A673 (cell line): ENCODE data around the gene TXNDC12.

Experiments used
- EZH2 ChIP-seq: fragments of 200-600 bp; sonication (generic); IDR thresholded peaks from 2 replicates; pipeline ENCODE4 v1.6.1; 2017; ENCODE audit warnings: borderline replicate concordance, low read depth, mild to moderate bottlenecking, mixed read lengths, antibody characterized with exemption, low read length; ENCODE audit not compliant: poor library complexity, severe bottlenecking
- TF ChIP-seq, protein P1 (sequence below): fragments of 300-800, 200-600 bp; sonication (generic); conservative IDR thresholded peaks from 2 replicates; pipeline ENCODE4 v1.5.1; 2017; ENCODE audit warnings: low read depth, mild to moderate bottlenecking, antibody characterized with exemption, low read length, moderate library complexity, mixed read lengths

DNA sequence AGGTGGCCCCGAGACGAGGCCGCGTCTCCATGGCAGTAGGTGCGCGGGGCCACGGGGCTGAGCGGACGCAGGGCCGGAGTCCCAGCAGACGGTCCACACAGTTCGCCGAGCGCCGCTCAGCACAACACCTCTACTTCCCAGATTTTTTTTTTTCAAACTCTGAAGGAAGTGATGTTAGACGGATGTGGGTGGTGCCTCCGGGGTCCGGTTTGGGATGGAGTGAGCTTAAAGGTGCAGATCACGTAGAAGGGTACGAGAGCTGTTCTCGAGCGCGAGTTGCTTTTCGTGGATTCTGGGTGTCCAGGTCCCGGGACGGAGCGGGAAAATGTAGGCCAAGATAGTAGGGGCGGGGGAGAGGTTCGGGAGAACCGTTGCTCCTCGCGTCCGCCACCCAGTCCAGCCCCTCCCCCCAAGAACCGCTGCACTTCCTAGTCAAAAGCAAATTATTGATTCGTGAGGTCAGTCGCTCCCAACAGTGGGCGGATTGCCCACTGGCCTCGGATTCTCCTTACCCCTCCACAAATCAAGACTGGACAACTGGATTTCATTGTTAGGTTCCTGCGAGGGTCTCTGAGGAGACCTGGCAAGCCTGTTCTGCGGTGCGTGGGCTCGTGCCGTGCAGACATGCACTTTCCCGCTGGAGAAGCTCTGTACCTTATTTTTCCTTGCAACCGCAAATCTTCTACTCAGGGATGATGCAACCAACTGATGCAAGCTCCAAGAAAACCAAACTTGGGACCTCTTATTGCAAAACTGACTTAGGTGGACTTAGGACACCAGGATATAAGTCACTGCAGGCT lies at the start of gene TXNDC12:
- TF ChIP-seq, protein P1, sequence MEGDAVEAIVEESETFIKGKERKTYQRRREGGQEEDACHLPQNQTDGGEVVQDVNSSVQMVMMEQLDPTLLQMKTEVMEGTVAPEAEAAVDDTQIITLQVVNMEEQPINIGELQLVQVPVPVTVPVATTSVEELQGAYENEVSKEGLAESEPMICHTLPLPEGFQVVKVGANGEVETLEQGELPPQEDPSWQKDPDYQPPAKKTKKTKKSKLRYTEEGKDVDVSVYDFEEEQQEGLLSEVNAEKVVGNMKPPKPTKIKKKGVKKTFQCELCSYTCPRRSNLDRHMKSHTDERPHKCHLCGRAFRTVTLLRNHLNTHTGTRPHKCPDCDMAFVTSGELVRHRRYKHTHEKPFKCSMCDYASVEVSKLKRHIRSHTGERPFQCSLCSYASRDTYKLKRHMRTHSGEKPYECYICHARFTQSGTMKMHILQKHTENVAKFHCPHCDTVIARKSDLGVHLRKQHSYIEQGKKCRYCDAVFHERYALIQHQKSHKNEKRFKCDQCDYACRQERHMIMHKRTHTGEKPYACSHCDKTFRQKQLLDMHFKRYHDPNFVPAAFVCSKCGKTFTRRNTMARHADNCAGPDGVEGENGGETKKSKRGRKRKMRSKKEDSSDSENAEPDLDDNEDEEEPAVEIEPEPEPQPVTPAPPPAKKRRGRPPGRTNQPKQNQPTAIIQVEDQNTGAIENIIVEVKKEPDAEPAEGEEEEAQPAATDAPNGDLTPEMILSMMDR: no peak
- no peak for TF ChIP-seq EZH2
